HEK293 (cell line): ENCODE data around the gene HARS1.

Experiments
- INSM2 ChIP-seq: fragments of 450-650 bp; formaldehyde crosslinking; IDR thresholded peaks from 2 replicates; pipeline ENCODE4 v1.5.1; 2016; ENCODE audit warnings: missing biosample characterization, missing genetic modification characterization
- ZEB2 ChIP-seq: fragments of 450-650 bp; formaldehyde crosslinking; IDR thresholded peaks from 2 replicates; pipeline ENCODE4 v1.5.1; 2016; ENCODE audit warnings: missing biosample characterization, missing genetic modification characterization
- ZFP37 ChIP-seq: fragments of 450-650 bp; formaldehyde crosslinking; IDR thresholded peaks from 2 replicates; pipeline ENCODE4 v1.5.1; 2016; ENCODE audit warnings: missing biosample characterization, missing genetic modification characterization
- ZIC2 ChIP-seq: fragments of 450-650 bp; formaldehyde crosslinking; IDR thresholded peaks from 2 replicates; pipeline ENCODE4 v1.5.1; 2016; ENCODE audit warnings: missing biosample characterization, missing genetic modification characterization
- ZNF112 ChIP-seq: fragments of 450-650 bp; formaldehyde crosslinking; IDR thresholded peaks from 2 replicates; pipeline ENCODE4 v1.5.0; 2017; ENCODE audit warnings: missing biosample characterization, missing genetic modification characterization
- ZNF157 ChIP-seq: fragments of 450-650 bp; formaldehyde crosslinking; IDR thresholded peaks from 2 replicates; pipeline ENCODE4 v1.5.1; 2016; ENCODE audit warnings: missing biosample characterization, missing genetic modification characterization
- ZNF16 ChIP-seq: fragments of 450-650 bp; formaldehyde crosslinking; IDR thresholded peaks from 2 replicates; pipeline ENCODE4 v1.5.1; 2016; ENCODE audit warnings: low read depth, missing biosample characterization, missing genetic modification characterization
- ZNF175 ChIP-seq: fragments of 450-650 bp; formaldehyde crosslinking; IDR thresholded peaks from 2 replicates; pipeline ENCODE4 v1.5.1; 2016; ENCODE audit warnings: missing biosample characterization, missing genetic modification characterization
- ZNF211 ChIP-seq: fragments of 450-650 bp; formaldehyde crosslinking; IDR thresholded peaks from 2 replicates; pipeline ENCODE4 v1.5.1; 2016; ENCODE audit warnings: low read depth, missing biosample characterization, missing genetic modification characterization
- ZNF280C ChIP-seq: fragments of 450-650 bp; formaldehyde crosslinking; IDR thresholded peaks from 2 replicates; pipeline ENCODE4 v1.5.1; 2016; ENCODE audit warnings: missing biosample characterization, missing genetic modification characterization
- ZNF311 ChIP-seq: fragments of 450-650 bp; formaldehyde crosslinking; IDR thresholded peaks from 2 replicates; pipeline ENCODE4 v1.5.1; 2017; ENCODE audit warnings: missing biosample characterization, missing genetic modification characterization, borderline replicate concordance
- ZNF416 ChIP-seq: fragments of 450-650 bp; formaldehyde crosslinking; IDR thresholded peaks from 2 replicates; pipeline ENCODE4 v1.5.1; 2016; ENCODE audit warnings: missing biosample characterization, missing genetic modification characterization
- ZNF423 ChIP-seq: fragments of 450-650 bp; formaldehyde crosslinking; IDR thresholded peaks from 2 replicates; pipeline ENCODE4 v1.5.1; 2016; ENCODE audit warnings: missing biosample characterization, missing genetic modification characterization
- ZNF610 ChIP-seq: fragments of 450-650 bp; formaldehyde crosslinking; IDR thresholded peaks from 2 replicates; pipeline ENCODE4 v1.5.1; 2016; ENCODE audit warnings: missing biosample characterization, missing genetic modification characterization, borderline replicate concordance
- ZNF785 ChIP-seq: fragments of 450-650 bp; formaldehyde crosslinking; IDR thresholded peaks from 2 replicates; pipeline ENCODE4 v1.5.1; 2016; ENCODE audit warnings: missing biosample characterization, missing genetic modification characterization
- ZSCAN23 ChIP-seq: fragments of 450-650 bp; formaldehyde crosslinking; IDR thresholded peaks from 2 replicates; pipeline ENCODE4 v1.5.1; 2016; ENCODE audit warnings: missing biosample characterization, missing genetic modification characterization
- ZSCAN30 ChIP-seq: fragments of 450-650 bp; IDR thresholded peaks from 2 replicates; pipeline ENCODE4 v1.5.1; 2018; ENCODE audit warnings: missing biosample characterization, mild to moderate bottlenecking, missing genetic modification characterization, moderate library complexity
- TF ChIP-seq, protein P1 (sequence below): fragments of 450-650 bp; formaldehyde crosslinking; IDR thresholded peaks from 2 replicates; pipeline ENCODE4 v1.5.0; 2017; ENCODE audit warnings: missing biosample characterization, missing genetic modification characterization, borderline replicate concordance
- TF ChIP-seq, protein P2 (sequence below): fragments of 450-650 bp; formaldehyde crosslinking; IDR thresholded peaks from 2 replicates; pipeline ENCODE4 v1.5.1; 2016; ENCODE audit warnings: missing biosample characterization, missing genetic modification characterization
- TF ChIP-seq, protein P3 (sequence below): fragments of 450-650 bp; formaldehyde crosslinking; IDR thresholded peaks from 2 replicates; pipeline ENCODE4 v1.5.1; 2016; ENCODE audit warnings: missing biosample characterization, missing genetic modification characterization
- TF ChIP-seq, protein P4 (sequence below): fragments of 450-650 bp; formaldehyde crosslinking; IDR thresholded peaks from 2 replicates; pipeline ENCODE4 v1.5.1; 2016; ENCODE audit warnings: missing biosample characterization, missing genetic modification characterization
- TF ChIP-seq, protein P5 (sequence below): fragments of 450-650 bp; formaldehyde crosslinking; IDR thresholded peaks from 2 replicates; pipeline ENCODE4 v1.5.1; 2016; ENCODE audit warnings: missing biosample characterization, missing genetic modification characterization, low read depth

HARS1 gene

GRCh38 chr5:140710899-140711552, 19.9 kb upstream of the HARS1 start (continued):
- TF ChIP-seq, protein P1, sequence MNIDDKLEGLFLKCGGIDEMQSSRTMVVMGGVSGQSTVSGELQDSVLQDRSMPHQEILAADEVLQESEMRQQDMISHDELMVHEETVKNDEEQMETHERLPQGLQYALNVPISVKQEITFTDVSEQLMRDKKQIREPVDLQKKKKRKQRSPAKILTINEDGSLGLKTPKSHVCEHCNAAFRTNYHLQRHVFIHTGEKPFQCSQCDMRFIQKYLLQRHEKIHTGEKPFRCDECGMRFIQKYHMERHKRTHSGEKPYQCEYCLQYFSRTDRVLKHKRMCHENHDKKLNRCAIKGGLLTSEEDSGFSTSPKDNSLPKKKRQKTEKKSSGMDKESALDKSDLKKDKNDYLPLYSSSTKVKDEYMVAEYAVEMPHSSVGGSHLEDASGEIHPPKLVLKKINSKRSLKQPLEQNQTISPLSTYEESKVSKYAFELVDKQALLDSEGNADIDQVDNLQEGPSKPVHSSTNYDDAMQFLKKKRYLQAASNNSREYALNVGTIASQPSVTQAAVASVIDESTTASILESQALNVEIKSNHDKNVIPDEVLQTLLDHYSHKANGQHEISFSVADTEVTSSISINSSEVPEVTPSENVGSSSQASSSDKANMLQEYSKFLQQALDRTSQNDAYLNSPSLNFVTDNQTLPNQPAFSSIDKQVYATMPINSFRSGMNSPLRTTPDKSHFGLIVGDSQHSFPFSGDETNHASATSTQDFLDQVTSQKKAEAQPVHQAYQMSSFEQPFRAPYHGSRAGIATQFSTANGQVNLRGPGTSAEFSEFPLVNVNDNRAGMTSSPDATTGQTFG (tag by site-specific recombination): 0 out of 2 replicates have a peak, but pooled peaks have one; percentile 21
- TF ChIP-seq INSM2 (tag by site-specific recombination) (peak; percentile 54; the same call in 1 of the 2 replicates), ZNF423 (tag by site-specific recombination) (no peak), ZNF157 (tag by site-specific recombination) (no peak), ZNF280C (tag by site-specific recombination) (no peak), ZNF175 (tag by site-specific recombination) (no peak), ZIC2 (tag by site-specific recombination) (peak; percentile 21; the same call in 1 of the 2 replicates), ZNF785 (no peak), ZEB2 (tag by site-specific recombination) (peak; percentile 89), ZSCAN30 (tag by site-specific recombination) (peak; percentile 91), ZSCAN23 (peak; percentile 87; the same call in 1 of the 2 replicates), ZNF610 (tag by site-specific recombination) (peak; percentile 82; the same call in 1 of the 2 replicates), ZNF16 (tag by site-specific recombination) (no peak), ZNF112 (tag by site-specific recombination) (no peak), ZNF211 (no peak), ZNF416 (tag by site-specific recombination) (no peak), ZNF311 (tag by site-specific recombination) (no peak), ZFP37 (tag by site-specific recombination) (peak; percentile 89)
- TF ChIP-seq, protein P2, sequence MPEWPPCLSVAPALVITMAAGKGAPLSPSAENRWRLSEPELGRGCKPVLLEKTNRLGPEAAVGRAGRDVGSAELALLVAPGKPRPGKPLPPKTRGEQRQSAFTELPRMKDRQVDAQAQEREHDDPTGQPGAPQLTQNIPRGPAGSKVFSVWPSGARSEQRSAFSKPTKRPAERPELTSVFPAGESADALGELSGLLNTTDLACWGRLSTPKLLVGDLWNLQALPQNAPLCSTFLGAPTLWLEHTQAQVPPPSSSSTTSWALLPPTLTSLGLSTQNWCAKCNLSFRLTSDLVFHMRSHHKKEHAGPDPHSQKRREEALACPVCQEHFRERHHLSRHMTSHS (tag by site-specific recombination): no peak
- TF ChIP-seq, protein P3, sequence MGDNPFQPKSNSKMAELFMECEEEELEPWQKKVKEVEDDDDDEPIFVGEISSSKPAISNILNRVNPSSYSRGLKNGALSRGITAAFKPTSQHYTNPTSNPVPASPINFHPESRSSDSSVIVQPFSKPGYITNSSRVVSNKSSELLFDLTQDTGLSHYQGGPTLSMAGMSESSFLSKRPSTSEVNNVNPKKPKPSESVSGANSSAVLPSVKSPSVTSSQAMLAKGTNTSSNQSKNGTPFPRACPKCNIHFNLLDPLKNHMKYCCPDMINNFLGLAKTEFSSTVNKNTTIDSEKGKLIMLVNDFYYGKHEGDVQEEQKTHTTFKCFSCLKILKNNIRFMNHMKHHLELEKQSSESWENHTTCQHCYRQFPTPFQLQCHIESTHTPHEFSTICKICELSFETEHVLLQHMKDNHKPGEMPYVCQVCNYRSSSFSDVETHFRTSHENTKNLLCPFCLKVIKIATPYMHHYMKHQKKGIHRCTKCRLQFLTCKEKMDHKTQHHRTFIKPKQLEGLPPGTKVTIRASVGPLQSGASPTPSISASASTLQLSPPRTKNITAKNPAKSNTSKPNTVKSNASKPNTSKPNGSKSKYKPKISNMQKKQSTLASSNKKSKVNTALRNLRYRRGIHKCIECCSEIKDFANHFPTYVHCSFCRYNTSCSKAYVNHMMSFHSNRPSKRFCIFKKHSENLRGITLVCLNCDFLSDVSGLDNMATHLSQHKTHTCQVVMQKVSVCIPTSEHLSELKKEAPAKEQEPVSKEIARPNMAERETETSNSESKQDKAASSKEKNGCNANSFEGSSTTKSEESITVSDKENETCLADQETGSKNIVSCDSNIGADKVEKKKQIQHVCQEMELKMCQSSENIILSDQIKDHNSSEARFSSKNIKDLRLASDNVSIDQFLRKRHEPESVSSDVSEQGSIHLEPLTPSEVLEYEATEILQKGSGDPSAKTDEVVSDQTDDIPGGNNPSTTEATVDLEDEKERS (tag by site-specific recombination): 0 out of 2 replicates have a peak, but pooled peaks have one; percentile 15
- TF ChIP-seq, protein P4, sequence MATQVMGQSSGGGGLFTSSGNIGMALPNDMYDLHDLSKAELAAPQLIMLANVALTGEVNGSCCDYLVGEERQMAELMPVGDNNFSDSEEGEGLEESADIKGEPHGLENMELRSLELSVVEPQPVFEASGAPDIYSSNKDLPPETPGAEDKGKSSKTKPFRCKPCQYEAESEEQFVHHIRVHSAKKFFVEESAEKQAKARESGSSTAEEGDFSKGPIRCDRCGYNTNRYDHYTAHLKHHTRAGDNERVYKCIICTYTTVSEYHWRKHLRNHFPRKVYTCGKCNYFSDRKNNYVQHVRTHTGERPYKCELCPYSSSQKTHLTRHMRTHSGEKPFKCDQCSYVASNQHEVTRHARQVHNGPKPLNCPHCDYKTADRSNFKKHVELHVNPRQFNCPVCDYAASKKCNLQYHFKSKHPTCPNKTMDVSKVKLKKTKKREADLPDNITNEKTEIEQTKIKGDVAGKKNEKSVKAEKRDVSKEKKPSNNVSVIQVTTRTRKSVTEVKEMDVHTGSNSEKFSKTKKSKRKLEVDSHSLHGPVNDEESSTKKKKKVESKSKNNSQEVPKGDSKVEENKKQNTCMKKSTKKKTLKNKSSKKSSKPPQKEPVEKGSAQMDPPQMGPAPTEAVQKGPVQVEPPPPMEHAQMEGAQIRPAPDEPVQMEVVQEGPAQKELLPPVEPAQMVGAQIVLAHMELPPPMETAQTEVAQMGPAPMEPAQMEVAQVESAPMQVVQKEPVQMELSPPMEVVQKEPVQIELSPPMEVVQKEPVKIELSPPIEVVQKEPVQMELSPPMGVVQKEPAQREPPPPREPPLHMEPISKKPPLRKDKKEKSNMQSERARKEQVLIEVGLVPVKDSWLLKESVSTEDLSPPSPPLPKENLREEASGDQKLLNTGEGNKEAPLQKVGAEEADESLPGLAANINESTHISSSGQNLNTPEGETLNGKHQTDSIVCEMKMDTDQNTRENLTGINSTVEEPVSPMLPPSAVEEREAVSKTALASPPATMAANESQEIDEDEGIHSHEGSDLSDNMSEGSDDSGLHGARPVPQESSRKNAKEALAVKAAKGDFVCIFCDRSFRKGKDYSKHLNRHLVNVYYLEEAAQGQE (tag by site-specific recombination): peak; percentile 97
- TF ChIP-seq, protein P5, sequence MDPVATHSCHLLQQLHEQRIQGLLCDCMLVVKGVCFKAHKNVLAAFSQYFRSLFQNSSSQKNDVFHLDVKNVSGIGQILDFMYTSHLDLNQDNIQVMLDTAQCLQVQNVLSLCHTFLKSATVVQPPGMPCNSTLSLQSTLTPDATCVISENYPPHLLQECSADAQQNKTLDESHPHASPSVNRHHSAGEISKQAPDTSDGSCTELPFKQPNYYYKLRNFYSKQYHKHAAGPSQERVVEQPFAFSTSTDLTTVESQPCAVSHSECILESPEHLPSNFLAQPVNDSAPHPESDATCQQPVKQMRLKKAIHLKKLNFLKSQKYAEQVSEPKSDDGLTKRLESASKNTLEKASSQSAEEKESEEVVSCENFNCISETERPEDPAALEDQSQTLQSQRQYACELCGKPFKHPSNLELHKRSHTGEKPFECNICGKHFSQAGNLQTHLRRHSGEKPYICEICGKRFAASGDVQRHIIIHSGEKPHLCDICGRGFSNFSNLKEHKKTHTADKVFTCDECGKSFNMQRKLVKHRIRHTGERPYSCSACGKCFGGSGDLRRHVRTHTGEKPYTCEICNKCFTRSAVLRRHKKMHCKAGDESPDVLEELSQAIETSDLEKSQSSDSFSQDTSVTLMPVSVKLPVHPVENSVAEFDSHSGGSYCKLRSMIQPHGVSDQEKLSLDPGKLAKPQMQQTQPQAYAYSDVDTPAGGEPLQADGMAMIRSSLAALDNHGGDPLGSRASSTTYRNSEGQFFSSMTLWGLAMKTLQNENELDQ (tag by site-specific recombination): no peak
